Naive thymus-derived CD8-positive, alpha-beta T cell (primary cell): ENCODE data around the gene PTPRN. TPM values are rescaled to one million over a fixed set of nuclear protein-coding genes. Genes with fewer than 3 reads are reported as not detected.

Experiments used
- ATAC-seq, 2 donors: fragments of 150-1000 bp; cut with Tn5 transposase in 1 of 2; sonication (Bioruptor Pico), chemical (Tn5 transposase) in 1 of 2; 1 replicate in 1 of 2; 2 replicates in 1 of 2; pipeline ENCODE4 v1.10.0; 2021; ENCODE audit warnings: mild to moderate bottlenecking in 2 of 2, moderate library complexity in 2 of 2
- POLR2A ChIA-PET: fragments of 350-600 bp; sonication (Branson Sonifier 250); formaldehyde crosslinking; loops from one replicate; lab custom pipeline; 2021; ENCODE audit warnings: antibody characterized with exemption; lab: Charles Lee
- DNase-seq, 10 donors: peaks; one replicate each; pipeline versions ENCODE4 v3.0.0 to v3.0.0-alpha.2; 2020 to 2022
- H3K27ac Mint-ChIP-seq, 10 donors: one replicate each; pipeline ENCODE4 v1.8.0; 2020 to 2022; ENCODE audit warnings: mild to moderate bottlenecking in 10 of 10, mixed read lengths in 10 of 10, moderate library complexity in 4 of 10, inconsistent platforms in 1 of 10
- H3K27me3 Mint-ChIP-seq, 5 donors: one replicate each; pipeline ENCODE4 v1.8.0; 2021 to 2022; ENCODE audit warnings: mixed read lengths in 5 of 5
- H3K36me3 Mint-ChIP-seq, 3 donors: one replicate each; pipeline ENCODE4 v1.8.0; 2020 to 2022; ENCODE audit warnings: mixed read lengths in 3 of 3, mild to moderate bottlenecking in 2 of 3, inconsistent platforms in 1 of 3
- H3K4me1 Mint-ChIP-seq, 4 donors: one replicate each; pipeline ENCODE4 v1.8.0; 2021 to 2022; ENCODE audit warnings: mixed read lengths in 4 of 4
- H3K4me3 Mint-ChIP-seq, 10 donors: one replicate each; pipeline ENCODE4 v1.8.0; 2020 to 2022; ENCODE audit warnings: mild to moderate bottlenecking in 10 of 10, mixed read lengths in 10 of 10, moderate library complexity in 6 of 10, inconsistent platforms in 1 of 10
- H3K9me3 Mint-ChIP-seq, 9 donors: one replicate each; pipeline ENCODE4 v1.8.0; 2020 to 2022; ENCODE audit warnings: mixed read lengths in 9 of 9, mild to moderate bottlenecking in 3 of 9, inconsistent platforms in 1 of 9, moderate library complexity in 1 of 9
- polyA plus RNA-seq, 3 donors: library from polyadenylated mRNA; unstranded; fragments of 300-500 nt; fragmentation: Illumina TruSeq; gene quantifications; one replicate each; pipeline ENCODE4 v1.2.3, GENCODE V29; 2021
- total RNA-seq, 8 experiments: library from RNA in 2 of 8; stranded (reverse) in 2 of 8; gene quantifications; one replicate each; pipeline ENCODE4 v1.2.3 and lab custom pipeline; 2021 to 2026

The PTPRN gene
- total and polyA plus RNA-seq, 5 experiments from 2014 or later, result 0.27 to 0.31 TPM; not detected in 3

DNA sequence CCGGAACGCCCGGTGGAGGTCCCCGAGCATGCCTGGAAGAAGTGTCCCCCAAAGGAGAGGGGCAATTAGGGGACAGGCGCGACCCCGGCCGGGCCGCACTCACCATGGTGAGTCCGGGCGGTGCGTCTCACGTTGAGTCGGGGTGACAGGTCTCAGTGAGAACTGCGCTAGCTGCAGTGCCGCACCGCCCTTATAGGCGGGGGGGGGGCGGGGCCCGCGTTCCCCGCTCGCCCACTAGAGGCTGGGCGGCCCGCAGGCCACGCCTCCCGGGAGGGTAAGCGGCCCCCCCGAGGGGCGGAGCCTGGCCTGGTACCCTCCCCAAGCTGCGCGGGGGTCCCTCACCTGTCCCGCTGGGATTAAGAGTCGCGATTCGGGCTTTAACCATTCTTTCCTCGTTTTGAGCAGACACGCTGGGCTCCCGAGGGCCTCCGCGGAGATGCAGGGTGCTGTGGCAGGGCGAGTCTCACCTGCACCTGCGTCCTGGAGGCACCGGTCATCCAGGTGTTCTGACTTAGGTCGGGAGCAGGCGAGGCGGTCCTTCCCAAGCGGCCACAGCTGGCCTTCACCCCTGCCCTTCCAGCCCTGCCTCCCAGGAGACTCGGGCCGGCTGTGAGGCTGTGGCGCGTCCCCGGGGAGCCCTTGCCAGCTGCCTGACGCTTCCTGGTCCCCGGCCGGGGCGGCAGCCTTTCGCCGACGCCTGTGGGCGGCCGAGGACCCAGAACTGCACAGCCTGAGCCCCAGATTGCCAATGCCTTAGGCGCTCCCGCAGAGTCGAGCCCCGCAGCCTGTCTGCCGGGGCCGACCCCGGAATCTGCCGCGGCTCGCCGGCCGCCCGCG is 55.2 kb downstream of the PTPRN start, which contains the start of gene TUBA4A:
TSS of gene TUBA4A (minus strand) at position 166 of the 837 bp plus-strand sequence. CDS start at position 106, 60 bp downstream.
- no peaks in the 10 kb centered on the region for H3K27me3 Mint-ChIP-seq
- DNase-seq, result peak; percentile 86 to 96 (median 91)
- peaks cover 0 to 34% (median 25%) of the 10 kb centered on the region in 3 donors for H3K36me3 Mint-ChIP-seq
- H3K4me1 Mint-ChIP-seq, result peaks cover 22 to 55% (median 48%) of the 10 kb centered on the region in 4 donors
- H3K4me3 Mint-ChIP-seq, result peak within 1 kb of the TSS; percentile 78 to 100 (median 94)
- peak within 1 kb of the TSS; percentile 77 to 99 (median 98) for H3K27ac Mint-ChIP-seq
- peak; percentile 75 to 77 for ATAC-seq
- POLR2A ChIA-PET, result interaction anchor here (0.8 to 15.9 kb wide), 18 partner anchors 8 to 246 kb away, joined by 3 to 591 read pairs (median 8); partner anchors contain the start of genes ABCB6, ANKZF1, ATG9A and CNPPD1
- H3K9me3 Mint-ChIP-seq, result no peaks in the 10 kb centered on the region

GRCh38 chr2:219252900-219253752 is 56.1 kb downstream of the PTPRN start, which contains the start of gene TUBA4B:
TUBA4B (plus strand) TSS chr2:219253243; CDS start chr2:219253408, 165 bp downstream.
- H3K36me3 Mint-ChIP-seq, result peaks cover 0 to 40% (median 31%) of the 10 kb centered on the region in 3 donors
- peak in 7 of 10 donors; percentile 20 to 52 (median 47) for DNase-seq
- H3K27ac Mint-ChIP-seq, result peak within 1 kb of the TSS; percentile 77 to 99 (median 96)
- POLR2A ChIA-PET, result interaction anchor here (0.6 to 15.9 kb wide), 21 partner anchors 9 to 383 kb away, joined by 3 to 591 read pairs (median 7); partner anchors contain the start of genes ABCB6, ANKZF1, ATG9A and CNPPD1
- H3K4me3 Mint-ChIP-seq, result peak within 1 kb of the TSS; percentile 78 to 100 (median 94)
- H3K4me1 Mint-ChIP-seq, result peaks cover 22 to 63% (median 57%) of the 10 kb centered on the region in 4 donors
- no peaks in the 10 kb centered on the region for H3K9me3 Mint-ChIP-seq
- H3K27me3 Mint-ChIP-seq, result no peaks in the 10 kb centered on the region
- peak; percentile 35 to 38 for ATAC-seq

GRCh38 chr2:219252570-219252899 is 56.7 kb downstream of the PTPRN start:
- POLR2A ChIA-PET, result interaction anchor here (0.6 to 15.9 kb wide), 17 partner anchors 17 to 384 kb away, joined by 3 to 591 read pairs (median 7); partner anchors contain the start of genes ABCB6, ANKZF1, ATG9A and CNPPD1
- H3K9me3 Mint-ChIP-seq, result no peaks in the 10 kb centered on the region
- no peaks in the 10 kb centered on the region for H3K27me3 Mint-ChIP-seq
- peaks cover 23 to 69% (median 63%) of the 10 kb centered on the region in 4 donors for H3K4me1 Mint-ChIP-seq
- ATAC-seq (peak in 1 of 2 donors; percentile 5), DNase-seq (peak in 3 of 10 donors; percentile 27 to 45 (median 27))
- H3K4me3 Mint-ChIP-seq, result peak overlapping the region; percentile 78 to 100 (median 94)
- peaks cover 0 to 44% (median 33%) of the 10 kb centered on the region in 3 donors for H3K36me3 Mint-ChIP-seq
- H3K27ac Mint-ChIP-seq, result peak overlapping the region; percentile 77 to 99 (median 95)

DNA sequence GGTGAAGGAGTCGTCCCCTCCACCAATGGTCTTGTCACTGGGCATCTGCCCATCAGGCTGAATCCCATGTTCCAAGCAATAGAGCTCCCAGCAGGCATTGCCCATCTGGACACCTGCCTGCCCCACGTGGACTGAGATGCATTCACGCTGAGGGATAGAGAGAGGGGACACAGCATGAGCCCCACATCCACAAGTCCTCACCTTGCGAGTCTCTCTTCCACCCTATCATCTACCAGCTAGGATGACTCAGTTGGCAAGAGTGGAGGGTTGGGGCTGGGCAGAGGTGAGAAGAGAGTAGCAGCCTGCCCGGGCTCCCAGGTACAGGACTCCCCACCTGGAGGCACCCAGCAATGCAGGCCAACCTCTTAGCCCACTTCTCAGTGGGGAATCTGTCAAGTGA is 57.1 kb downstream of the PTPRN start:
- ATAC-seq (no peak), DNase-seq (no peak)
- POLR2A ChIA-PET, result interaction anchor here (1.2 to 15.9 kb wide), 10 partner anchors 16 to 92 kb away, joined by 3 to 591 read pairs (median 39); partner anchors contain the start of genes ABCB6, ANKZF1, ATG9A and CNPPD1
- peaks cover 25 to 74% (median 67%) of the 10 kb centered on the region in 4 donors for H3K4me1 Mint-ChIP-seq
- peak overlapping the region; percentile 78 to 100 (median 94) for H3K4me3 Mint-ChIP-seq
- peak overlapping the region; percentile 77 to 99 (median 95) for H3K27ac Mint-ChIP-seq
- no peaks in the 10 kb centered on the region for H3K27me3 Mint-ChIP-seq
- peaks cover 0 to 44% (median 33%) of the 10 kb centered on the region in 3 donors for H3K36me3 Mint-ChIP-seq
- no peaks in the 10 kb centered on the region for H3K9me3 Mint-ChIP-seq

DNA sequence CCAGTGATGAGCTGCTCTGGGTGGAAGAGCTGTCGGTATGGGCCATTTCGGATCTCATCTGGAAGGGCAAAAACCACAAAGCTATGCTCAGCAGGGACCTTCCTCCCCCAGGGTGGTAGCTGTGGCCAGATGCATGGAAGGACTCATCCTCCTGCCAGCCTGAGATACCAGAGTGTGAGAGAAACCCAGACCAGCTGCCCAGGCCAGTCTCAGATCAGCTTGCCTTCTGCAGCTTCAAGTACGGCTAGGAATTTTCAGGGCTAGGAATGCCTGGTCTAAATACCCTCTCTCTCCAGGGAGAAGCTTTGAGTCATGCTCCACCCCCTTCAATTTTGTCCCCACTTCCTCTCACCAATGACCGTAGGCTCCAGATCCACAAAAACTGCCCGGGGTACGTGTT is 57.5 kb downstream of the PTPRN start:
- Mint-ChIP-seq H3K9me3 (no peaks in the 10 kb centered on the region), H3K4me3 (peak overlapping the region; percentile 78 to 100 (median 94)), H3K27me3 (no peaks in the 10 kb centered on the region), H3K4me1 (peaks cover 28 to 78% (median 71%) of the 10 kb centered on the region in 4 donors), H3K36me3 (peaks cover 0 to 44% (median 33%) of the 10 kb centered on the region in 3 donors), H3K27ac (peak overlapping the region; percentile 77 to 99 (median 95))
- POLR2A ChIA-PET, result interaction anchor here (1.2 to 15.9 kb wide), 10 partner anchors 16 to 91 kb away, joined by 3 to 591 read pairs (median 39); partner anchors contain the start of genes ABCB6, ANKZF1, ATG9A and CNPPD1
- no peak for ATAC-seq
- no peak for DNase-seq

- H3K9me3 Mint-ChIP-seq, result no peaks in the 10 kb centered on the region
- H3K4me3 Mint-ChIP-seq, result peak overlapping the region; percentile 78 to 100 (median 94)
- peaks cover 26 to 81% (median 76%) of the 10 kb centered on the region in 4 donors for H3K4me1 Mint-ChIP-seq
- peak overlapping the region; percentile 88 to 99 (median 98) for H3K27ac Mint-ChIP-seq
- peaks cover 0 to 44% (median 33%) of the 10 kb centered on the region in 3 donors for H3K36me3 Mint-ChIP-seq
- ATAC-seq (no peak), DNase-seq (peak in 1 of 10 donors; percentile 30)
- POLR2A ChIA-PET, result interaction anchor here (0.6 to 15.9 kb wide), 13 partner anchors 15 to 293 kb away, joined by 3 to 591 read pairs (median 9); partner anchors contain the start of genes ABCB6, ANKZF1, ATG9A and CHPF
- no peaks in the 10 kb centered on the region for H3K27me3 Mint-ChIP-seq
These were observed 59.0 kb downstream of the PTPRN start for GRCh38 chr2:219250049-219250781.

- H3K36me3 Mint-ChIP-seq, result peaks cover 0 to 44% (median 33%) of the 10 kb centered on the region in 3 donors
These were observed 59.8 kb downstream of the PTPRN start for GRCh38 chr2:219249203-219249980.

GRCh38 chr2:219248845-219249202 is 60.4 kb downstream of the PTPRN start:
- POLR2A ChIA-PET, result interaction anchor here (0.5 to 15.9 kb wide), 15 partner anchors 10 to 852 kb away, joined by 3 to 591 read pairs (median 8); partner anchors contain the start of genes ABCB6, ANKZF1, ATG9A and CNPPD1
- no peaks in the 10 kb centered on the region for H3K27me3 Mint-ChIP-seq
- peak overlapping the region; percentile 88 to 99 (median 97) for H3K27ac Mint-ChIP-seq
- DNase-seq, result no peak
- H3K4me3 Mint-ChIP-seq, result peak overlapping the region; percentile 78 to 100 (median 94)
- H3K4me1 Mint-ChIP-seq, result peaks cover 28 to 86% (median 78%) of the 10 kb centered on the region in 4 donors
- no peaks in the 10 kb centered on the region for H3K9me3 Mint-ChIP-seq
- peaks cover 0 to 44% (median 33%) of the 10 kb centered on the region in 3 donors for H3K36me3 Mint-ChIP-seq
- ATAC-seq, result no peak

More at GRCh38 chr2:219249203-219249980, 59.8 kb downstream of the PTPRN start:
- POLR2A ChIA-PET, result interaction anchor here (0.7 to 15.9 kb wide), 14 partner anchors 14 to 853 kb away, joined by 3 to 591 read pairs (median 8); partner anchors contain the start of genes ABCB6, ANKZF1, ATG9A and CHPF
- peak in 9 of 10 donors; percentile 30 to 70 (median 51) for DNase-seq
- H3K4me3 Mint-ChIP-seq, result peak overlapping the region; percentile 78 to 100 (median 94)
- no peaks in the 10 kb centered on the region for H3K9me3 Mint-ChIP-seq
- peaks cover 28 to 82% (median 76%) of the 10 kb centered on the region in 4 donors for H3K4me1 Mint-ChIP-seq
- peak overlapping the region; percentile 88 to 99 (median 97) for H3K27ac Mint-ChIP-seq
- no peaks in the 10 kb centered on the region for H3K27me3 Mint-ChIP-seq
- peak in 1 of 2 donors; percentile 1 for ATAC-seq

DNA sequence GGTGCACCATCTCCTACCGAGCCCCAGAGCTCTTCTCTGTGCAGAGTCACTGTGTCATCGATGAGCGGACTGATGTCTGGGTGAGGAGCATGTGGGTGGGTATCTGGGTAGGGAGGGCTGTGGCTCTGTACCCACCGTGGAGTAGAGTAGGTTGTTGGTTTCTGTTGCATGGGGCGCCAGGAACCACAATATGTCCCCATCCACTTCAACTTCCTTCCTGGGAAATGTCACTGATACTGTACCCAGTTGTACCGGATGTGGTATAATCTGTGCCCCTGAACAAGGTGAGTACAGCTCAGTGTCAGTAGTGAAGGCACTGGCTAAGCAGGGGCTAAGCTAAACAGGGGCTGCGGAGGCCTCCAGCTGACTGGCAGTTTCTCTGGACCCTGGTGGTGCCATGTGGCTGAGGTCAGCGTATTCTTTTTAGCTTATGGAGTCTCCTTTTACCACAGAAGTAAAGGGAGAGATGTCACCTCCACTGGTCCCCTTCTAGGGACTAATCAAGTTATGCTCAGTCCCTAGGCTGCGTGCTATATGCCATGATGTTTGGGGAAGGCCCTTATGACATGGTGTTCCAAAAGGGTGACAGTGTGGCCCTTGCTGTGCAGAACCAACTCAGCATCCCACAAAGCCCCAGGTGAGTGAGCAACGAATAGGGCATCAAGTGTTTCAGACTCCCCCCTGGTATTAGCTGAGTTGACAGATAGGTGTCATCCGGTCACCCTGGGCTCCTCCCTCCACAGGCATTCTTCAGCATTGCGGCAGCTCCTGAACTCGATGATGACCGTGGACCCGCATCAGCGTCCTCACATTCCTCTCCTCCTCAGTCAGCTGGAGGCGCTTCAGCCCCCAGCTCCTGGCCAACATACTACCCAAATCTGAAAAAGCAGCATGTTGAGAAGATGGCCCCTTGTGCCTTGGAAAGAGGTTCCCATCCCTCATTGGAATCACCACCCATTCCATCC is 61.2 kb downstream of the PTPRN start:
- Mint-ChIP-seq H3K27ac (peak overlapping the region; percentile 84 to 99 (median 98)), H3K4me3 (peak overlapping the region; percentile 74 to 100 (median 90)), H3K36me3 (peaks cover 0 to 44% (median 33%) of the 10 kb centered on the region in 3 donors), H3K27me3 (no peaks in the 10 kb centered on the region), H3K9me3 (no peaks in the 10 kb centered on the region), H3K4me1 (peaks cover 28 to 93% (median 85%) of the 10 kb centered on the region in 4 donors)
- POLR2A ChIA-PET, result interaction anchor here (0.5 to 15.9 kb wide), 20 partner anchors 11 to 851 kb away, joined by 3 to 591 read pairs (median 4); partner anchors contain the start of genes ABCB6, ANKZF1, ATG9A and CNPPD1
- peak; percentile 70 to 83 for ATAC-seq
- peak in 9 of 10 donors; percentile 34 to 89 (median 76) for DNase-seq
